ENCODE measurements around the gene LMF1. TPM values are rescaled to one million over a fixed set of nuclear protein-coding genes. Genes with fewer than 3 reads are reported as not detected.

LMF1 gene
- total and polyA plus RNA-seq, 2 of the 13 experiments (the other 11 are each of a cell fraction or from before 2014, with no cell fraction given) = 6.8 to 8.5 TPM

GRCh38 chr16:970386-970765 is 408 bp downstream of the LMF1 start (continued):
- no peak for TF ChIP-seq EHMT2 (IDR thresholded peaks at IDR 0.05; ENCODE audit: borderline replicate concordance, low read depth, low read length)
- TF ChIP-seq FIP1L1 (IDR thresholded peaks at IDR 0.05; ENCODE audit: borderline replicate concordance, insufficient read depth, low read depth, low read length) = no peak
- peak; percentile 85 for TF ChIP-seq ZNF430 (CRISPR knock-in tag; IDR thresholded peaks at IDR 0.05)
- TF ChIP-seq, protein P1, sequence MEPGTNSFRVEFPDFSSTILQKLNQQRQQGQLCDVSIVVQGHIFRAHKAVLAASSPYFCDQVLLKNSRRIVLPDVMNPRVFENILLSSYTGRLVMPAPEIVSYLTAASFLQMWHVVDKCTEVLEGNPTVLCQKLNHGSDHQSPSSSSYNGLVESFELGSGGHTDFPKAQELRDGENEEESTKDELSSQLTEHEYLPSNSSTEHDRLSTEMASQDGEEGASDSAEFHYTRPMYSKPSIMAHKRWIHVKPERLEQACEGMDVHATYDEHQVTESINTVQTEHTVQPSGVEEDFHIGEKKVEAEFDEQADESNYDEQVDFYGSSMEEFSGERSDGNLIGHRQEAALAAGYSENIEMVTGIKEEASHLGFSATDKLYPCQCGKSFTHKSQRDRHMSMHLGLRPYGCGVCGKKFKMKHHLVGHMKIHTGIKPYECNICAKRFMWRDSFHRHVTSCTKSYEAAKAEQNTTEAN (CRISPR knock-in tag; conservative IDR thresholded peaks at IDR 0.05) = no peak
- no peak for TF ChIP-seq CEBPG (CRISPR knock-in tag; IDR thresholded peaks at IDR 0.05)
- no peak for TF ChIP-seq AGO2 (optimal IDR thresholded peaks at IDR 0.05; ENCODE audit: low read depth, low read length)
- TF ChIP-seq ZNF224 (CRISPR knock-in tag; IDR thresholded peaks at IDR 0.05) = 0 out of 2 replicates have a peak, but pooled peaks have one; percentile 28
- TF ChIP-seq FOXM1 (CRISPR knock-in tag; IDR thresholded peaks at IDR 0.05) = no peak
- TF ChIP-seq ZNF781 (CRISPR knock-in tag; IDR thresholded peaks at IDR 0.05; ENCODE audit: borderline replicate concordance, not compliant biosample characterization) = no peak
- TF ChIP-seq FOXA3 (CRISPR knock-in tag; IDR thresholded peaks at IDR 0.05) = no peak
- no peak for TF ChIP-seq SNAI1 (CRISPR knock-in tag; IDR thresholded peaks at IDR 0.05; ENCODE audit: borderline replicate concordance)
- no peak for TF ChIP-seq ZNF329 (CRISPR knock-in tag; IDR thresholded peaks at IDR 0.05; ENCODE audit: low read depth)
- TF ChIP-seq ZNF124 (CRISPR knock-in tag; IDR thresholded peaks at IDR 0.05) = no peak
- no peak for TF ChIP-seq STAG1 (CRISPR knock-in tag; IDR thresholded peaks at IDR 0.05)
- TF ChIP-seq ZNF264 (CRISPR knock-in tag; IDR thresholded peaks at IDR 0.05) = no peak
- no peak for TF ChIP-seq HOXA7 (CRISPR knock-in tag; IDR thresholded peaks at IDR 0.05)
- no peak for TF ChIP-seq ZNF737 (CRISPR knock-in tag; IDR thresholded peaks at IDR 0.05; ENCODE audit: borderline replicate concordance)
- TF ChIP-seq ZNF431 (CRISPR knock-in tag; IDR thresholded peaks at IDR 0.05; ENCODE audit: borderline replicate concordance, low read depth) = no peak
- TF ChIP-seq, protein P2, sequence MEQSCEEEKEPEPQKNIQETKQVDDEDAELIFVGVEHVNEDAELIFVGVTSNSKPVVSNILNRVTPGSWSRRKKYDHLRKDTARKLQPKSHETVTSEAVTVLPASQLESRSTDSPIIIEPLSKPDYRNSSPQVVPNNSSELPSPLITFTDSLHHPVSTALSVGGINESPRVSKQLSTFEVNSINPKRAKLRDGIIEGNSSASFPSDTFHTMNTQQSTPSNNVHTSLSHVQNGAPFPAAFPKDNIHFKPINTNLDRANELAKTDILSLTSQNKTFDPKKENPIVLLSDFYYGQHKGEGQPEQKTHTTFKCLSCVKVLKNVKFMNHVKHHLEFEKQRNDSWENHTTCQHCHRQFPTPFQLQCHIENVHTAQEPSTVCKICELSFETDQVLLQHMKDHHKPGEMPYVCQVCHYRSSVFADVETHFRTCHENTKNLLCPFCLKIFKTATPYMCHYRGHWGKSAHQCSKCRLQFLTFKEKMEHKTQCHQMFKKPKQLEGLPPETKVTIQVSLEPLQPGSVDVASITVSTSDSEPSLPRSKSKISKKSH (CRISPR knock-in tag; IDR thresholded peaks at IDR 0.05; ENCODE audit: borderline replicate concordance) = no peak
- TF ChIP-seq ZNF878 (CRISPR knock-in tag; IDR thresholded peaks at IDR 0.05) = peak; percentile 22; the same call in 1 of the 2 replicates
- TF ChIP-seq ATF6 (CRISPR knock-in tag; conservative IDR thresholded peaks at IDR 0.05) = no peak
- TF ChIP-seq SKIL (CRISPR knock-in tag; IDR thresholded peaks at IDR 0.05; ENCODE audit: borderline replicate concordance) = no peak
- TF ChIP-seq ZZZ3 (CRISPR knock-in tag; IDR thresholded peaks at IDR 0.05; ENCODE audit: borderline replicate concordance) = 0 out of 2 replicates have a peak, but pooled peaks have one; percentile 3
- no peak for TF ChIP-seq JUN (CRISPR knock-in tag; IDR thresholded peaks at IDR 0.05)
- TF ChIP-seq ZNF678 (CRISPR knock-in tag; IDR thresholded peaks at IDR 0.05) = no peak; the same call in 1 of the 2 replicates

Measured in HepG2 (cell line).